NCI-H128 (cell line): ENCODE results near the gene CPT1B.
"Not testable (repeated sequence)": the region's sequence is repeated elsewhere in the genome, so short reads cannot be mapped to it uniquely, and the experiment has no call there.

Experiments
- DNase-seq: peaks from one replicate; lab custom pipeline; 2025; ENCODE audit not compliant: unreplicated experiment; lab: John Stamatoyannopoulos, UW

Gene CPT1B

DNA sequence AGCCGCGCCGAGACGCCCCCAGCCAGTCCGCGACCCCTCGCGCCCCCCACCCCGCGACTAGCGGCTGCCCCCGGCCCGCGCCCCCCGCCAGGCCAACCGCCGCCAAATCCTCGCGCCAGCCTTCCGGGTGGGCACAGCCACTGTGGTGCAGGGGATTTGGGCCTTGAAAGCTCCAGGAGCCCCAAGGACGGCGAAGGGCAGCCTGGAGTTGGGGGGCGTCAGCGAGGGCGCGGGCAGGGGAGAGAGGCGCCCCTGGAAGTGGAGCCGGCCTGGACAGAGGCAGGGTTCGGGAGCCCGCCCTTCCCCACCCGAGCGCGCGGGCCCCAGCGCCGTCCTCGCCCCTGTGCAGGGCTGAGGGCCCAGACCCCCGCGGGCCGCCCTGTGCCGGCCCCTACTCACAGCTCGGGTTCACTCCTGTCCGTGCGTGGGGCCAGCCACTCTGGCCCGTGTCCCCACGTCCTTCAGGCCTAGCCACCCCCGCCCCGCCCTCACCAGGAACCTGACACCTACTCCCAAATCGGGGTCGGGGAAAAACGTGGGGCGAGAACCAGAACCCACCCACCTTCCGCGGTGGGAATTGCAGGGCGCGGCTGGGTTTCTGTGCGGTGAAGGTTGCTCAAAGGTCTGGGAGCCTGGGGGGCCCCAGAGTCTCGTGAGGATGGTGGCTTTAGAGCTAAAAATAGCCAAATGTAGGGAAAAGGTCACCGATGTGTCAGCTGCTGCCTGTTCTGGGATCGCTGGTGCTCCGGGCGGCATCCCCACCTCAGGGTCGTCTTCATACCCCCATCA lies at the start of gene CPT1B:
Gene CPT1B (minus strand): TSS at position 441 of the 789 bp plus-strand sequence. CDS start 512 bp downstream, outside the sequence.
- DNase-seq, result no peak

DNA sequence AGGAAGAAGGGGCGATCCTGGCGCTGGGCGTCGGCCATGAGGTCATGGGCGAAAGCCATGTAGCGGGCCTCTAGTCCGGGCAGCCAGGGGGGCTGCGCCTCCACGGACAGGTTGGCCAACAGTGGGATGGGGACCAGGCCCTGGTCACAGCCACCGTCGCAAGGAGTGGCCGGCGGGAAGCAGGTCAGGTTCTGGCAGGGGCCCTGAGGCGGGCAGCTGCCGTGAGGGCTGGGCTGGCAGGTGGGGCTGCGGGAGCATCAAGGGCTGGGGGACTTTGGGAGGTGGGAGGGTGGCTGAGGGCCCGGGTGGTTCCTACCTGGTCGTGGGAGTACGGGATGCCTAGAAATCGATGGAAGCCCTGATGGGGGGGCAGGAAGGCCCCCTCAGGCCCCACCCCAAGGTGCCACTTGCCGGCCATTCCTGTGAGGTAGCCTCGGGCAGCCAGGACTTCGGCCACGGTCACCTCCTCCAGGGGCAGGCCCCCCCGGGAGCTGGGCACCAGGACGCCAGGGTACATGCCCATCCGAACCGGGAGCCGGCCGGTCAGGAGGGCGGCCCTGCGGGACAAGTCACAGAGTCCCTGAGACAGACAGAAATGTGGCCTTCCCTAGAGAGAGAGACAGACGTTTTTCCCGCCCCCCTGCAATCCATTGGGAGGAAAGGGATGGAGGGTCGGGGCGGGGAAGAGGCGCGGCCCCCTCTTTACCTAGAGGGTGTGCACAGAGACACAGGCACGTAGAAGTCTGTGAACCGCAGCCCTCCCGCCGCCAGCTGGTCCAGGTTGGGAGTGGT lies 48.8 kb upstream of the CPT1B start:
- no peak for DNase-seq

DNA sequence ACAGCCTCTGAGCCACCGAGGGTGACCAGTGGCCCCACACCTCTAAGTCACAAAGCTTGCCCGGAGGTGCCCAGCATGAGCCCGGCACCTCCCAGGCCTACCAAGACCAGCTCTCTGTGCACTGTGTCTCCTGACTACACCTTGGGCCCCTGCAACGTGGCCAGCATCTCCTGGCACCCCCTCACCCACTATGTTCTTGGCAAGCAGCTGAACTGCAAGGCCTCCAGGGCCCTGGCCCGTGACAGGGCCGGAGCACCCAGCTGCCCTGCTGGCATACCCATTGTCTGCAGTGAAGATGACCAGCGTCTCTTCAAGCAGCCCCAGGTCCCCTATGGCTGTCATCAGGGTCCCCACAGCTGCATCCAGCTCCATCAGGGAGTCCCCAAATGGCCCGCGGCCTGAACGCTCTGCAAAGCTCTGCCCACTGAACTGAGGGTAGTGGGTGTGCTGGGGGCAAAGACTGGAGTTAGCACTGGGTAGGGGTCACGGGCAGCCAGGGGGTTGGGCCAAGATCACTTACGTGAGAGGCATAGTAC lies 48.2 kb upstream of the CPT1B start:
- no peak for DNase-seq

DNA sequence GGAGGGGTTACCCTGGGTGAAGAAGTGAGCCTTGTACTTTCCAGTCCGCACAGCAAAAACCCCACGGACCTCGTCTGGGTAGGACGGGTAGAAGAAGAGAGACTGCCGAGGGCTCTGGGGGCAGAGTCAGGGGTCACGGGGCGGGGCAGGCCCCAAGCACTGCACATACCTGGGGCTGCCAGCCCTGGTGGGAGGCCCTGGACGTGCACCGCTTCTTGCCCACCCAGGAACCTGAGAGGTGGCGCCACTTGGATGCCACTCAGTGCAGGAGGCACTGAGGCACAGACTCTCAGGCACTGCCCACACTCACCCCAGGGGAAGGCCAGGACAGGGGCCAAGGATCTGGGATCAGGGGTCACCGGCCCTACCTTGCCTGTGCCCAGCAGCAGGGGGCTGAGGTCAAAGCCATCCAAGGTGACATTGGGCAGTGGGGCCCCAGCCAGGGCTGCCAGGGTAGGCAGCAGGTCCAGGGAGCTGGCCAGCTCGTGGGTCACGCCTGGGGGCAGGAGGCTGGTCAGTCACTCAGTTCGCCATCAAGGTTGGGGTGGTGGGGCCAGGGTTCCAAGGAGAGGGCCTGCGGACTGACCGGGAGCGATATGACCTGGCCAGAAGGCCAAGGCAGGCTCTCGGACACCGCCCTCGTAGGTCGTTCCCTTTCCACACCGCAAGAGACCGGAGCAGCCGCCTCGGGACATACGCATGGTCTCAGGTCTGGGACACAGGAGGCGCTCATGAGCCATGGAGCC lies 47.5 kb upstream of the CPT1B start:
- DNase-seq, result no peak

DNA sequence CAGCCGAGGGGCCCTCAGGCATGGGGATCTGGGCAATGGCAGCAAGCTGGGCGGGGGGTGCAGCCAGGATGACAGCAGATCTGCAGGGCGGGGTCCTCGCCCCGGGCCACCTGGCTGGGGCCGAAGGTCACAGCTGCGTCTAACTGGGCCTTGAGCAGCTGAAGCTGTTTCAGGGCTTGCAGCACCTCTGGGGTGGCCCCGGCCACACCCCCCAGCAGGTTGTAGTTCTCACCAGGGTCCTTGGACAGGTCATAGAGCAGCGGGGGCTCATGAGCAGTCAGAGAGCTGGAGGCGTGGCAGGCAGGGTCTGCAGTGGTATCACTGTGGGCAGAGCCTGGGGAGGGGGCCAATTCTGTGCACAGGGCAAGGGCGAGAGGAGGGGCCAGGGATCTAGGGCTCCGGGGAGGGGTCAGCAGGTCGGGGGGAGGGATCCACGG lies 46.9 kb upstream of the CPT1B start:
- DNase-seq, result no peak

DNA sequence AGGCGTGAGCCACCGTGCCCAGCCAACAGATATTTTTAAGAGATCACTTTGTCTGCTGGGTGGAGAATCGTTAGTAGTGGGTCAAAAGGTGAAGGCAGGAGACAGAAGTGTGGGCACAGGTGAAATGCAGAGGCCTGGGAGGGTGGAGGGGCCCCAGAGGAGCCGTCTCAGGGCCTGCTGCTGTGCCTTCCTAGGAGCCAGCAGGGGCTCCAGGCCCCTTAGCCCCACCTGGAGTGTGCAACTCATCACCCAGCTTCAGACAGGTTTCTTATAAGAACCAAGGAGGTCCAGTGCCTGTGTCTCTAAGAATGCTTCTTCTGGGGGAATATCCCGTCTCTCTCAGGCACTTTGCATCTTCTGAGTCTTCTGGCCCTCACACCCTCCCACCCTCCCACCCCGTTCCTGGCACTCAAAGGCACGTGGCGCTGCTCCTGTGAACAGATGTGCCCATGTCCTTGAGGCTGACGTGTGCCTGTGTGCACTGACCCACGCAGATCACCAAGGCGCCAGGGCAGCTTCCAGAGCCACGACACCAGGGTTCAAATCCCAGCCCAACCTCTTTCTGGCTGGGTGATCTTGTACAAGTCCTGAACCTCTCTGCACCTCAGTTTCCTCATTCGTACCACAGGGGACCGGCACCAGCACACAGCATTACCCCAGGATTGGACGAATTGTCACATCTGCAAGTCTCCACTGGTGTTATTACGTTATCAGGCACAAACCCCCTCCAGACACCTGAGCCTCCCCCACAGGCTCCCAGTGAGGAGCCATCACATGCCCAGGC lies 46.3 kb upstream of the CPT1B start:
- DNase-seq, result no peak

DNA sequence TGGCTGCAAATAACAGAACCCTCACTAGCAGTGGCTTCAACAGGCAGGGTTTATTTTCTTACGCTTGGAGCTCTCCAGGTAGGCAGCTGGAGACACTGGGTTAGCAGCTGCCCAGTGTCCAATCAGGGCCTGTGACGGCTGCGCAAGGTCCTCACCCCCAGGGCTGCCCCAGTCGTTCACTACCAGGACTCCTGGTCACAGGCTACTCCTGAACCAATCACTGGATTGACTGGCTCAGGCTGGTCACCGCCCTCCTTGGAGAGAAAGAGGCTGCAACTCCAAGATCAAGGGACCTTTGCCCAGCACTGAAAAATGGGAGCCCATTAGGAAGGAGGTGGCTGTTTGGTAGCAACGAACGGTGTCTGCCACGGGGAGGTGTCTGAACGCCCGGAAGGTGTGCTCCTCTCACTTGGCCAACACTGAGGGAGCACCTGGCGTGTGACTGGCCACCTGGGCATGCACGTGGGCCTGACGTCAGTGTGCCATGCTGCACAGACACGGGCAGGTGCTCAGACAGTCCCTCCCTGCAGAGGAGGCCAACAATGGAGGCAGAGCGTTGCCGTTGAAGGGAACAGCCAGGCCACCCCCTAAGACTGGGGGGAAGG lies 44.6 kb upstream of the CPT1B start:
- peak; percentile 5 for DNase-seq

DNA sequence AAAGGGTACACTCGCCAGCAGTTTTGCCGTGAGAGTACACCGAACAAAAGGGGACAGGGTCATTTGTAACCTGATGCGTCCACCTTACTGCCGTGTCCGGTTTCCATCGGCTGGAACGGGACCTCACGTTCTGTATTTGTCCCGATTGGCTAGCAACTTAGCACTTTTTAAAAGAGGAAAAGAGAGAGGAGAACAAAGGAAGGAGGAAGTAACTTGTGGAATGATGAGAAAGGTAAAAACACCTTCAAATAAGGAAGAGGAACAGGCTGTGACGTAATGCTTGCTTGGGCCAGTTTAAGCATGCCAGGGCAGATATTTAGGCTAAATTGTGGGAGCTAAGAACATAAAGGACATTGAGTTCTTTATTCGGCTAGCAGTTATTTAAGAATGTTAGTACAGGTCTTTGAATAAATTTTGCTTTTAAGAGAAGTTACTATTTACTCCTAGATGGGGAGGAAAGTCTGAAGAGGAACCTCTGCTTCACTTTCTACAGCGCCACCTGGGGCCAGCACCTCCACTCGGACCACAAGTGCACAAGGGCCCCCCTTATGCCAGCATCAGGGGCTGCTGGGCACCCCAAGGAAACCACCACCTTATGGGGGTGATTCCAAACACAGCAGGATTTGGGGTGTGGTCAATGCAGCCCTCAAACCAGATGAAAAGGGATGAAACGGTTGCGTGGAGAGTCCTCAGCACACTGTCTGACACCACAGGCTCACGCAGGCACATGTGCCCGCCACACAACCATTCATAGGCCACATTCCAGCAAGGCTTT lies 43.9 kb upstream of the CPT1B start:
- no peak for DNase-seq

DNA sequence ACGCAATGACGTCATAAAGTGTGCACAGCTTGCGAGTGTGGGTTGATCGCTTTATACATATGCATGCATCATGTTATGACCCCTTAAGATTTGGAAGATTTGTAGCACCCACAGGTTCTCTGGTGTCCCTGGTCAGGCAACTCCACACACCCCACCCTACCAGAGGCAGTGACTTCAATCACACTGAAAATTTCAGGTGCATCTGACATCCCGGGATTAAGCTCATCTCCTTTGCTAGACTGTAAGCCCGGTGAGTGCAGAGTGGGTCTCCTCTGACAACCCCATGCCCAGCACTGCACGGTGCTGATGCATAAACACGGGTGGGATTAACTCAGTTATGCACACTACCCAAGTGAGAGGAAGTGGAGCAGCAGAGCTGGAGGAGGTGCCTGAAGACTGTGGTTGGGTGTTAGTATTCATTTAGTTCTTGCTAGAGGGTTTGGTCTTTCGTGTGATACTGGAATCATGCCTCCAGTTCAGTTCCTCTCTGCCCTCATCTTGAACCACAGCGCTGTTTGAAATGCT lies 43.2 kb upstream of the CPT1B start:
- DNase-seq, result no peak

DNA sequence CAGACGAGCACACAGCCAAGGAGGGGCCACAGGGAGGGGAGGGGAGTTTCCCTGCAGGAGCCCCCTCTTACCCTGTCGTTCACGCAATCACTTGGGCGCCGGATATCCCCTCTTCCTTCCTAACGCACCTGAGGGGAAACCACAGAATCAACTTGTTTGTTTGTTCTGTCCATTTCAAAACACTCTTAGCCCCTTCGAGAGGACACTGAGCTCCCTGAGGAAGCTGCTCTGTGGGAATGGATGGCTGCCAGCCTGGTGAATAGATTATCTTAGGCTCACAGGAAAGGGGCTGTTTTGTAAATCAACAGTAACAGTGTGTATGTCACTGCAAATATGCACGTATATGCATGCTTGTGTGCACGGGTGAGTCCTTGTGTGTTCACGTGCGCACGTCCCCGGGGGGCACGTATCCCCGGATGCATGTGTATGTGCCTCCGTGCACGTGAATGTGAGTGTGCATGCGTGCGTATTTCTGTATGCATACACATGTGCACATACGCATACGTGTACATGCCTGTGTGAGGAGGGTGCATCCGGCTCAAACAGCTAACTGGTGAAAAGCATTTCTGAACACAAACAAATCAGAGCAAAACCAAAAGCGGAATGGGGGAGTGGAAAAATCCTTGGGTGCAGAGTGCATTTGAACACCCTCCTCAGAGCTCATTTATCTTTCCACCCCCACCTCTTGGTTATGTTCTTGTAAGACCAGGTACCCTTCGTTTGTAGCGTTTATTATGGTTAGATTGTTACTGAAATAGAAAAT lies 42.5 kb upstream of the CPT1B start:
- peak; percentile 44 for DNase-seq

DNA sequence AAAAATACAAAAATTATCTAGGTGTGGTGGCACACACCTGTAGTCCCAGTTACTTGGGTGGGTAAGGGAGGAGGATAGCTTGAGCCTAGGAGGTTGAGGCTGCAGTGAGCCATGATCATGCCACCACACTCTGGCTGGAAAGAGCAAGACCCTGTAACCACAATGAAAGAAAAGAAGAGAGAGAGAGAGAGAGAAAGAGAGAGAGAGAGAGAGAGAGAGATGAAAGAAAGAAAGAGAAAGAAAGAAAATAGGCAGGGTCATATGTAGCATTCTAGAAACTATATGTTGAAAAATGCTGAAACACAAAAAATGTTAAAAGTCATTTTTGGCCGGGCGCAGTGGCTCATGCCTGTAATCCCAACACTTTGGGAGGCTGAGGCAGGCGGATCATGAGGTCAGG lies 36.1 kb upstream of the CPT1B start:
- DNase-seq, result not testable (repeated sequence)

DNA sequence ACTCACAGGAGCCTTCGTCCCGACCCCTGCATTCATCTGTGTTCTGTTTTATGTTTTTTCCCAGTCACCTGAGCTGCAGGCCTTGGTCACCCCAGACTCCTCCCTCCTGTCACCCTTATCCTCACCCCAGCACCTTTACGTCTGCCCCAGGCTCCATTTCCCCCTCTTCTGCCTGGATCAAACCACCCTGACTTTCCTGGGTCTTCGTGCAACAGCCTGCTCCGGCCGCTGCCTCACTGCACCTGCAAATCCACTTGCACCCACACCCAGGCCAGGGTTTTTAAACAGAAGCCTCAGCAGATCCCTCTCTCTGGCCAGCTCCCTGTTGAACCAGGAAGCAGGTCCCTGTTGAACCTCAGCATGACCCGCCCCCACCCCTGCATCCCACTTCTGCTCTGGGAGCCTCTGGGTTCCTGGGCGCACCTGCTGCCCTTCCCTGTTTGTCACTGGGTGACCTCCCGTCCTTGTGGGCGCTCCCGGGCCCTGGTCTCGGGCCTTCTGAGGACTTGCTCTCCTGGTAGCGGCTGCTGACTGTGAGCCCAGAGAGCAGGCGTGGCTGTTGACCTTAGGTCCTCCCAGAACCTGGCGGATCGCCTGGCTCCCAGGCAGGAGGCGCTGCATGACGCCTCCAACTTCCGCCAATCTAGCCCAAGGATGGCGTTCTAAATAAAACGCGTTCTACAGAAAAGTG lies 35.2 kb upstream of the CPT1B start:
- no peak for DNase-seq

DNA sequence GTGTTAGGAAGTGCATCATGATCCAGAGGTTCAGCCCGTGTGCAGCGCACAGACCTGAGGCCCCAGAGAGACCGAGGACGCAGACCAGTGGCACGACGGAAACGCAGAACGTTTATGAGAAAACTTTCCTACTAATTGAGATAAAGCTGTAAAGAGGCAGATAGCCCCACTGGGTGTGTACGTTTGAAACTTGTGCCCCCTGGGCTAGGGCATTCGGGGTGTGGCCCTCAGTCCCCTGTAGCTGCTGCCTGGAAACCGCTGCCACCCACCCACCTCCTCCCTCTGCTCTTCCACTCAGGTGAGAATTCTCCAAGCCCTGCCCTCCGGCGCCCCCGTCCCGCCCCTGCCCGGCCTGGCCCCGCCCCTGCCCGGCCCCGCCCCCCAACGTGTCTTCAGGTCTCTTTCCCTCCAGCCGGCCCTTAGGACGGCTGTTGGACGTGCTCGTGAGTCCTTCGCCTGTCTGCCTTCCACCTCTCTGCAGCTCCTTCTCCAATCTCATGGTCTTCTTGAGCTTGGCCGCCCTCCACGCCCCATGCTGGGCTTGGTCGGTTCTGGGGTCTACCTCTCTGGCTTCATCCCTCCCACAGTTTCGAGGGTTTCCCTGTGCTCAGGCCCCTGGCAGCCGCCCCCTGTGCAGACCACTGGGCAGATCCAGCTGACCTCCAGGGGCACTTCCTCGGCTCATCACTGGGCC lies 34.4 kb upstream of the CPT1B start:
- no peak for DNase-seq

DNA sequence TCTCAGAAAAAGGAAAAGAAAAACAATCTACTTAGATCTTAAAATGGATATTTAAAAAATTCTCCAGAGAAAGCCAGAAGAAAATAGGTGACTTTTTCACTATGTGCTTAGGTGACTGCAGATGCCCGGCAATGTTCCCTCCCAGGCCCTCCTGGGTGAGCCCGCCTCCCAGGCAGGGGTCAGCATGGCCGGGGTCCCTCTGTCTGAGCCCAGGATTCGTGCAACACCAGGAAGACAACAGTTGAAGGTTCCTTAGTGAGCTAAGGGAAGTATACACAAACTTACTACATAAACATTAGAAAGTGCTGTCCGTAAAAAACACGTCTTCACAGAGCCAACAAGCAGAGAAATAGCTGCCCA lies 33.9 kb upstream of the CPT1B start:
- no peak for DNase-seq

DNA sequence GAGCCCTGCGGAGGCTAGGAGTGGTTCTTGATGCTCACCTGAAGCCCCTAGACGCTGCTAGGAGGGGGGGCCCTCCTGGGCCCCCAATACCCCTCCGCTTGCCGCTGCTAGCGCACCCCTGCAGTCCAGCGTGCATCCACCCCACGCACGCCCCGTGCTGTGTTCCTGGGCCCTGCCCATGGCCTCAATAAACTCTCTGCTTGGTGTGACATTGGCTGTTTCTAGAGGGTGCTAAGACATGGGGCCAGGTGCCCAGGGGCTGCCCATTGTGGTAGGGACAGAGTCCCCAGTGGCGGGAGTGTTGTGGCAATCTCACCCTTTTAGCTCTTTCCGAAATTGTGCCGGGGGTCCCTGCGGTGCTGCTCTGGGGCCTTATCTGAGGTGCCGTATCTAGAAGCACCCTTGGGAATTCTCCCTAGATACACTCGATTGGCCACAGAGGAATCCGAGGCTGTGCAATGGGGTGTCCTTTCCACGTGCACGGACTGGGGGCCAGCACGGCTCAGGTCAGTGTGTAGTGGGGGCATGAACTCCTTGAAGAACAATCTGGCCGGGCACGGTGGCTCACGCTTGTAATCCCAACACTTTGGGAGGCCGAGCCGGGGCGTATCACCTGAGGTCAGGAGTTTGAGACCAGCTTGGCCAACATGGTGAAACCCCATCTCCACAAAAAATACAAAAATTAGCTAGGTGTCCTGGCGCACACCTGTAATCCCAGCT lies 33.3 kb upstream of the CPT1B start:
- DNase-seq, result no peak

DNA sequence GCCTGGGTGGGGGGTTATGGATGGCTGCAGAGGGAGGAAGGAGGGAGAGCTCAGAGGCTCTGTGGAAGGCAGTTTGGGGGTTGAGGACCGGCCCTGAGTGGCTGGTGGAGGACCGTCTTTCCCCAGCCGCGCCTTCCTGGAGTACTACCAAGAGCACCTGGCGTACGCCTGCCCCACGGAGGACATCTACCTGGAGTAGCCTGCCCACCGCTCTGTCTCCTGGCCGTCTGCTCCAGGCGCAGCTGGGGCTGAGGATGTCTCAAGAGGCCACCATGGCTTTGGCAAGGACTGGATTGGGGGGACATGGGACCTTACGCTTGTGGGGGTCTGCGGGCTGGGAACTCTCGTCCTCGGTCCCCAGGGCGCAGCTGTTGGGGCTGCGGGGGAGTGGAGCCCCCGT lies 32.4 kb upstream of the CPT1B start:
- no peak for DNase-seq

DNA sequence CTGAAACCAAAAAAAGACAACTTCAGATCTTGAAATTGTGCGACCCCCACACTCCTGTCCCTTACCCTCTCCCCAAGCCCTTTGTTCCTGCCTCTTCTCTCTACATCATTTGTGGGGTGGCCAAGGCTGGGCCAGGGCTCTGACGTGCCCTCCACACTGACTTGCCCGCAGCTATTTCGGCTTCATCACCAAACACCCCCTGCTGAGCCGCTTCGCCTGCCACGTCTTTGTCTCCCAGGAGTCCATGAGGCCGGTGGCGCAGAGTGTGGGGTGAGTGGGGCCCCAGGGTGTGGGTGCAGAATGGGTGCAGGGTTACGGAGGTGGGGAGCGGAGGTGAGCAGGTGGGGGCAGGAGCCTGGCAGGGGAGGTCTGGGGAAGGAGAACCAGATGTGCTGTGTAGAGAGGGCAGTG lies 31.8 kb upstream of the CPT1B start:
- DNase-seq, result no peak
